Ishikawa (cell line): ENCODE data around the gene RIPOR2.

Source experiments
- CEBPB ChIP-seq: IDR thresholded peaks from 2 replicates; pipeline ENCODE4 v1.6.1; 2012
- CREB1 ChIP-seq: IDR thresholded peaks from 2 replicates; pipeline ENCODE4 v1.6.1; 2012; ENCODE audit warnings: low read depth
- EGR1 ChIP-seq: IDR thresholded peaks from 2 replicates; pipeline ENCODE4 v1.6.1; 2012
- EP300 ChIP-seq: IDR thresholded peaks from 2 replicates; pipeline ENCODE4 v1.6.1; 2012; ENCODE audit warnings: borderline replicate concordance
- FOXM1 ChIP-seq: IDR thresholded peaks from 2 replicates; pipeline ENCODE4 v1.6.1; 2012; ENCODE audit warnings: low read depth, borderline replicate concordance
- NFIC ChIP-seq: IDR thresholded peaks from 2 replicates; pipeline ENCODE4 v1.6.1; 2012
- RAD21 ChIP-seq: IDR thresholded peaks from 2 replicates; pipeline ENCODE4 v1.6.1; 2012; ENCODE audit warnings: low read depth
- TAF1 ChIP-seq: IDR thresholded peaks from 2 replicates; pipeline ENCODE4 v1.6.1; 2012; ENCODE audit warnings: low read depth, mild to moderate bottlenecking
- TCF12 ChIP-seq: IDR thresholded peaks from 2 replicates; pipeline ENCODE4 v1.6.1; 2012; ENCODE audit warnings: low read depth
- TEAD4 ChIP-seq: IDR thresholded peaks from 2 replicates; pipeline ENCODE4 v1.6.1; 2012
- YY1 ChIP-seq: IDR thresholded peaks from 2 replicates; pipeline ENCODE4 v1.6.1; 2012; ENCODE audit warnings: low read depth
- ZBTB7A ChIP-seq: IDR thresholded peaks from 2 replicates; pipeline ENCODE4 v1.6.1; 2012; ENCODE audit warnings: low read depth
- TF ChIP-seq, protein P1 (sequence below): IDR thresholded peaks from 2 replicates; pipeline ENCODE4 v1.6.1; 2012
- TF ChIP-seq, protein P2 (sequence below): IDR thresholded peaks from 2 replicates; pipeline ENCODE4 v1.6.1; 2012; ENCODE audit warnings: low read depth, mild to moderate bottlenecking
- TF ChIP-seq, protein P3 (sequence below): IDR thresholded peaks from 2 replicates; pipeline ENCODE4 v1.6.1; 2012

Gene RIPOR2

DNA sequence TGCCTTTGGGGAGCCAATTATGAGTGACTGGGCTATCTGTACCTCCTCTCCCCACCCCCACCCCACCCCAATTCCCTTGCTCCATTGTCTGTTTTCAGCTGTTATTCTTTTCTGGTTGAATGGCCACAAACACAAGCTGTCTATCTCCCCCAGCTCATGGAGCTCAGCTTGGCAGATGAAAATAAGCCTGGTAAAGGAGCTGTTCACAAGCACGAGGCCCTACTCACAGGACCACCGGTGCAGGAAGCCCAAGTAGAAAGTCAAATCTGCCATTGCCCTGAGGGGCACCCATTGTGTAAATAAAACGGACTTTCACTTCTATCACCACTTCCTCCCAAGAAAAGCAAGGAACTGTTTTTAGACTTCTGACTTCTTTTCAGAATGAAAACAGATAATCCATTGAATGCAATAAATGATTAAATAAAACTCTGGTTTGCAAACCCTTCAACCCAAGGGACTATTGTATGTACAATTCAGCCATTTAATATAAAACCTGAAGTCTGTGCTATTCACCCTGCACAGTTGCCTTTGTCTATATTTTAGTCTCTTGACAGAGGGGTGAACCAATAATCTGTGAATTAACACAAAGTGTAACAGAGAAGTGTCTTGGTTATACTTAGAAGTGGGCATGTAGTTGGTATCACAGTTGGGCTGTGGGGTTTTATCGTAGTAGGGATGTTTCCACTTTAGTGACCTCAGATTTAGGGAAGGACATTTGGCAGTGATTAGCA lies 27.7 kb downstream of the RIPOR2 start:
- TF ChIP-seq NFIC = no peak

GRCh38 chr6:24906314-24906713 lies 29.4 kb downstream of the RIPOR2 start:
- TF ChIP-seq, protein P1, sequence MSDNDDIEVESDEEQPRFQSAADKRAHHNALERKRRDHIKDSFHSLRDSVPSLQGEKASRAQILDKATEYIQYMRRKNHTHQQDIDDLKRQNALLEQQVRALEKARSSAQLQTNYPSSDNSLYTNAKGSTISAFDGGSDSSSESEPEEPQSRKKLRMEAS = no peak
- no peak for TF ChIP-seq ZBTB7A
- TF ChIP-seq CEBPB = no peak
- TF ChIP-seq NFIC = no peak
- TF ChIP-seq TCF12 = no peak
- TF ChIP-seq CREB1 = no peak
- TF ChIP-seq, protein P2, sequence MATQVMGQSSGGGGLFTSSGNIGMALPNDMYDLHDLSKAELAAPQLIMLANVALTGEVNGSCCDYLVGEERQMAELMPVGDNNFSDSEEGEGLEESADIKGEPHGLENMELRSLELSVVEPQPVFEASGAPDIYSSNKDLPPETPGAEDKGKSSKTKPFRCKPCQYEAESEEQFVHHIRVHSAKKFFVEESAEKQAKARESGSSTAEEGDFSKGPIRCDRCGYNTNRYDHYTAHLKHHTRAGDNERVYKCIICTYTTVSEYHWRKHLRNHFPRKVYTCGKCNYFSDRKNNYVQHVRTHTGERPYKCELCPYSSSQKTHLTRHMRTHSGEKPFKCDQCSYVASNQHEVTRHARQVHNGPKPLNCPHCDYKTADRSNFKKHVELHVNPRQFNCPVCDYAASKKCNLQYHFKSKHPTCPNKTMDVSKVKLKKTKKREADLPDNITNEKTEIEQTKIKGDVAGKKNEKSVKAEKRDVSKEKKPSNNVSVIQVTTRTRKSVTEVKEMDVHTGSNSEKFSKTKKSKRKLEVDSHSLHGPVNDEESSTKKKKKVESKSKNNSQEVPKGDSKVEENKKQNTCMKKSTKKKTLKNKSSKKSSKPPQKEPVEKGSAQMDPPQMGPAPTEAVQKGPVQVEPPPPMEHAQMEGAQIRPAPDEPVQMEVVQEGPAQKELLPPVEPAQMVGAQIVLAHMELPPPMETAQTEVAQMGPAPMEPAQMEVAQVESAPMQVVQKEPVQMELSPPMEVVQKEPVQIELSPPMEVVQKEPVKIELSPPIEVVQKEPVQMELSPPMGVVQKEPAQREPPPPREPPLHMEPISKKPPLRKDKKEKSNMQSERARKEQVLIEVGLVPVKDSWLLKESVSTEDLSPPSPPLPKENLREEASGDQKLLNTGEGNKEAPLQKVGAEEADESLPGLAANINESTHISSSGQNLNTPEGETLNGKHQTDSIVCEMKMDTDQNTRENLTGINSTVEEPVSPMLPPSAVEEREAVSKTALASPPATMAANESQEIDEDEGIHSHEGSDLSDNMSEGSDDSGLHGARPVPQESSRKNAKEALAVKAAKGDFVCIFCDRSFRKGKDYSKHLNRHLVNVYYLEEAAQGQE = no peak
- no peak for TF ChIP-seq RAD21
- no peak for TF ChIP-seq FOXM1
- TF ChIP-seq YY1 = no peak
- no peak for TF ChIP-seq EGR1
- no peak for TF ChIP-seq TAF1
- no peak for TF ChIP-seq EP300
- no peak for TF ChIP-seq TEAD4
- TF ChIP-seq, protein P3, sequence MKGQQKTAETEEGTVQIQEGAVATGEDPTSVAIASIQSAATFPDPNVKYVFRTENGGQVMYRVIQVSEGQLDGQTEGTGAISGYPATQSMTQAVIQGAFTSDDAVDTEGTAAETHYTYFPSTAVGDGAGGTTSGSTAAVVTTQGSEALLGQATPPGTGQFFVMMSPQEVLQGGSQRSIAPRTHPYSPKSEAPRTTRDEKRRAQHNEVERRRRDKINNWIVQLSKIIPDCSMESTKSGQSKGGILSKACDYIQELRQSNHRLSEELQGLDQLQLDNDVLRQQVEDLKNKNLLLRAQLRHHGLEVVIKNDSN = no peak

GRCh38 chr6:24905483-24905882 lies 30.3 kb downstream of the RIPOR2 start:
- TF ChIP-seq, protein P3 = 0 out of 2 replicates have a peak, but pooled peaks have one; percentile 27
- TF ChIP-seq CEBPB = no peak

GRCh38 chr6:24903681-24904080 lies 32.1 kb downstream of the RIPOR2 start:
- no peak for TF ChIP-seq TCF12
- no peak for TF ChIP-seq EP300

DNA sequence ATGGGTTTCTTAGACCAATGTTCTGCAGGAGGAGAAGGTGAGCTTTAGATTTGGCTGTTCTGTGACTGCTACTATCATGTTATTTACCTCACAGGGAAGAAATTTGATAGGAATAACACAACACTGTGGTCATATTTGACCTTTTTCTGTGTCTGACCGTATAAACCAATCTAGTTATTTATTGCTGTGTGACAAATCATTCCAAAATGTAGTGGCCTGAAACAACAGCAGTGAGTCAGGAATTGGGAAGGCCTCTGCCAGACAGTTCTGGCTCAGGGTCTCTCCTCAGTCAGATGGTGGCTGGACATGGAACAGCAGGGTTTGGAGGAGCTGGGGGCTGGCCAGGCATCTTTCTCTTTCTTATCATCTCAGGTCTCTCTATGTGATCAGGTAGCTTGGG lies 33.0 kb downstream of the RIPOR2 start:
- TF ChIP-seq EP300 (no peak), TEAD4 (no peak), NFIC (no peak), EGR1 (no peak), YY1 (no peak), CREB1 (no peak), TCF12 (no peak)
- TF ChIP-seq, protein P2 = no peak
- TF ChIP-seq, protein P3 = no peak

- TF ChIP-seq EP300 (no peak), YY1 (no peak), TEAD4 (no peak), FOXM1 (no peak), ZBTB7A (no peak), CEBPB (no peak), TCF12 (no peak), TAF1 (no peak), CREB1 (no peak), RAD21 (no peak)
- TF ChIP-seq, protein P2 = no peak
- TF ChIP-seq, protein P3 = no peak
- TF ChIP-seq, protein P1 = no peak
Observed at GRCh38 chr6:24901698-24902328, 33.9 kb downstream of the RIPOR2 start.
